GM13976 (cell line): ENCODE results near the gene MT4.

Source experiments
- DNase-seq: peaks from one replicate; pipeline ENCODE4 v3.0.0; 2012; ENCODE audit warnings: low spot score
- CTCF ChIP-seq: IDR thresholded peaks from 2 replicates; pipeline ENCODE4 v1.5.1; 2012; ENCODE audit warnings: borderline replicate concordance, mild to moderate bottlenecking; ENCODE audit not compliant: insufficient read depth; ENCODE audit errors: extremely low read depth, missing control alignments, control extremely low read depth
- in situ Hi-C: fragments of 300-500 bp; cut with MboI; formaldehyde crosslinking; loops from one replicate; pipeline ENCODE4 v1.12.0; 2022; ENCODE audit warnings: low sequenced_read_pairs, mixed read lengths, inconsistent platforms; ENCODE audit not compliant: unreplicated experiment

The MT4 gene

GRCh38 chr16:56618138-56618537, 53.3 kb downstream of the MT4 start:
- DNase-seq = no peak
- TF ChIP-seq CTCF = no peak
- in situ Hi-C loops = no loop called here
